ENCODE measurements around the gene WBP1.

DNA sequence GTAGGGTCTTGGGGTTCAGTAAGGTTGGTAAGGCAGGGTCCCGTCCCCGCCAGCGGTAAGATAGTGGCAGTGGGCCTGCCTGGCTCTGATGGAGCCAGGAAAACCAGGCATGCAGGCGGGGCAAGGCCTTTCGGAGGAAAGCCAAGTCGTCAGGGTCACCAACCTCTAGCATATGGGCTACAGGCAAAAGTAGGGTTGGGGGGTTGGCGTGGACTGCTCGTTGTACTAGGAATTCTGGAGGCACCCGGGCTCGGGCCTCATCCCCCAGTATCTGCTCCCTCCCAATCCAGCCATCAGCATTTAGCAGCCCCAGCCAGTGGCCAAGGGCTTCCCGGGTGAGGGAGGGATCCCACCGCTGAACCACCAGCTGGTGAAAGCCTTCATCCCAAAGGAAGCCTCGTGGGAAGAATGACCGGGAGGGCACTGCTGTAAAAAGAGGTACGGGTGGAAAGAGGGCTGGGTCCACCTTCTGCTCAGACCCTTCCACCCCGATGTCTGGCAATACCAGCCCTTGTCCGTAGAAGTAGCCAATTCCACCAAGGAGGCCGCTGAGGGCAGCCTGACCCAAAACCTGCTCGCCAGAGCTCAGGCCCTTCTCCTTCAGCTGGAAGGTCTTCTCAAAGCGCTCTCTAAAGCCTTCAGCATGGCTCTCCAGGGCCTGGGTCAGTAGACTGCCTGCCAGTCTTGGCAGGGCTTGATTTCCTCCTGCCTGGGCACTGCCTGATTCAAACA is 4.0 kb downstream of the WBP1 start:
- TF ChIP-seq CTCF (IDR thresholded peaks at IDR 0.05) = no peak
- TF ChIP-seq ZFX (IDR thresholded peaks at IDR 0.05; ENCODE audit: borderline replicate concordance) = no peak

Measured in 22Rv1 (cell line).